HG02938 (cell line): ENCODE measurements around the gene KCND1.

Source experiments
- ATAC-seq: cut with Tn5 transposase; IDR thresholded peaks from one replicate; pipeline ENCODE4 v1.9.1; 2021; ENCODE audit warnings: mild to moderate bottlenecking, moderate library complexity; ENCODE audit not compliant: unreplicated experiment

The KCND1 gene

GRCh38 chrX:48914593-48915493 lies 56.8 kb downstream of the KCND1 start:
- no peak for ATAC-seq

- ATAC-seq = no peak
Measured at GRCh38 chrX:48913605-48914366, 57.9 kb downstream of the KCND1 start.

GRCh38 chrX:48911412-48912182 lies 60.0 kb downstream of the KCND1 start, which contains the start of gene SLC35A2:
Gene SLC35A2, minus strand, starts transcription at chrX:48911646. Its CDS starts 10 bp downstream, at chrX:48911636.
- ATAC-seq = peak; percentile 64
